Glomerular visceral epithelial cell (primary cell): ENCODE data around the gene ANKRD30B.
"Not testable (repeated sequence)": the region's sequence is repeated elsewhere in the genome, so short reads cannot be mapped to it uniquely, and the experiment has no call there.

Experiments
- DNase-seq: peaks from one replicate; pipeline ENCODE4 v3.0.0-alpha.2; 2016; ENCODE audit errors: extremely low spot score

ANKRD30B gene

DNA sequence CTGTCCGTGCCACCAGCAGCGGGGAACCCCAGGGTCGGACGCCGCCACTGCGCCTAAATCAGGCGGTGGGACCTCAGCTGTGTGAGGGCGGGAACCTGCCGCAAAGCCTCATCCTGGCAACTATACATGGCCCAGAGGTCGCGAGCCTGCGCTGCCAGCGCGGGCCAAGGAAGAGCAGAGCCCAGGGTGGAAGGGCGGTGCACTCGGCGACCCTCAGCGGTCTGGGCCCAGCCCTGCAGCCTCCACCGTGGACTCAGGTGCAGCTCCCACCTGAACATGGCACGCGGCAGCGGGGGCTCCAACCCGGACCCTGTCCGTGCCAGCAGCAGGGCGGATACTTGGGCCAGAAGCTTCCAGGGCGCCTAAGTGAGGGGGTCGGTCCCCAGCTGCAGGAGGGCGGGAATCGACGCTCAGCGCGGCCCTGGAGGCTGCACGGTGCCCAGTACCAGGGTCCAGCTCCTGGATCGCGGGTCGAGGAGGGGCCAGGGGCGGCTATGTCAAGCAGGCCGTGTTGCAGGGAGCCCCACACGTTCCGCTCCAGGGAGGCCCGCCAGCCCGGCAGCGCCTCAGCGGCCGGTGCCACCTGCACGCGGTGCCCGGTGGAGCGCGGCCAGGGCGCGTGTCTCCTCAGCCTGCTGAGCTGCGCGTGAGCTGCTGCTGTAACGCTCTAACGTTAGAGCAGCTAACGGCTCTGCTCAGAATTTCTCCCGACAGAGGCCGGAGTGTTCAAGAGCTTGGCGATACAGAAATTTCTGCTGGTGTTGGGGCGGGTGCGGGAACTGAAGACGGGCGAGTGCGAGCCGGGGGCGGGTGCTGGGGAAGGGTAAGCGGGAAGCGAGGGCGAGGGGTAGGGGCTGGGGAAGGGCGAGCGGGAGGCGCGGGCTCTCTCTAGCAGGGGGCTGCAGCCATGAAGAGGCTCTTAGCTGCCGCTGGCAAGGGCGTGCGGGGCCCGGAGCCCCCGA lies at the start of gene ANKRD30B:
ANKRD30B (plus strand) TSS at position 660 of the 962 bp plus-strand sequence; CDS start at position 908, 248 bp downstream.
- DNase-seq: peak; percentile 28

GRCh38 chr18:14701286-14702040 lies 46.5 kb upstream of the ANKRD30B start:
- DNase-seq: peak; percentile 65

DNA sequence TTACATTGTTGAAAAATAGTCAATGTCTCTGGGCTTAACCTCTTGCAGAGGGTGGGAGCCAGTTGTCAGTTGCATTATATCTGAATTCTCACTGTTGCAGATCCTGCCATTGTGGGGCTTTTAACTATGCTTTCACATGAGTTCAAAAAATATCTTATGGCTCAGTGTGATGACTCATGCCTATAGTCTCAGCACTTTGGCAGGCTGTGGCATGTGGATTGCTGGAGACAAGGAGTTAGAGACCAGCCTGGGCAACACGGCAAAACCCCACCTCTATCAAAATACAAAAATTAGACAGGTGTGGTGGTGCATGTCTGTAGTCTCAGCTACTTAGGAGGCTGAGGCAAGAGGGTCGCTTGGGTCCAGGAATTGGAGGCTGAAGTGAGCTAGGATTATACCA lies 38.2 kb upstream of the ANKRD30B start:
- DNase-seq: peak; percentile 35

- not testable (repeated sequence) for DNase-seq
These were observed 26.4 kb upstream of the ANKRD30B start for GRCh38 chr18:14721569-14721968.

GRCh38 chr18:14739056-14739455 lies 8.9 kb upstream of the ANKRD30B start:
- peak; percentile 15 for DNase-seq

DNA sequence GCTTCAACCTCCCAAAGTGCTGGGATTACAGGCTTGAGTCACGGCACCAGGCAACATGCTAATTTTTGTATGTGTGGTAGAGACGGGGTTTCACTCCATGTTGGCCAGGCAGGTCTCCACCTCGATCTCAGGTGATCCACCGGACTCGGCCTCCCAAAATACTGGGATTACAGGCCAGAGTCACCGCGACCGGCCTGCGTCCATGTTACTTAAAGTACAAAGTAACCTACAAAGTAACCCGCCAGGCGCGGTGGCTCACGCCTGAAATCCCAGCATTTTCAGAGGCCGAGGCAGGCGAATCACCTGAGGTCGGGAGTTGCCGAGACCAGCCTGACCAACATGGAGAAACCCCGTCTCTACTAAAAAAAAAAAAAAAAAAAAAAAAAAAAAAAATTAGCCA lies 1.1 kb upstream of the ANKRD30B start:
- no peak for DNase-seq

- DNase-seq: no peak
These were observed 524 bp downstream of the ANKRD30B start for GRCh38 chr18:14748496-14748895.

GRCh38 chr18:14763566-14763965 lies 15.6 kb downstream of the ANKRD30B start:
- DNase-seq: not testable (repeated sequence)

DNA sequence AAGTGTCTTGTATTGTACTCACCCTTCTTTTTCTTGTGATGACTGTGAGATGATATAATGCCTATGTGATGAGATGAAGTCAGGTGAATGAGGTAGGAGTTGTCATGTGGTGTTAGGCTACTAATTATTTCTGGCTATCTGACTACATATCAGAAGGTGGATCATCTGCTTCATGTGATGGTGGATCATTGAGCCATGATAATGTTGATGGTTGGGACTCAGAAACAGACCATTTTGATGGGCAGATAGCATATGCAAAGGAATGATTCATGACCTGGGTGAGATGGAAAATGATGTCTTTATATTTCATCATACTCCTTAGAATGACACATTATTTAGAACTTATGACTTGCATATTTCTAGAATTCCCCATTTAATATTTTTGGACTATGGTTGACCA lies 19.5 kb downstream of the ANKRD30B start:
- DNase-seq: peak; percentile 22

- DNase-seq: peak; percentile 14
These were observed 20.3 kb downstream of the ANKRD30B start for GRCh38 chr18:14768241-14768640.

GRCh38 chr18:14769381-14769780 lies 21.4 kb downstream of the ANKRD30B start:
- DNase-seq: no peak

DNA sequence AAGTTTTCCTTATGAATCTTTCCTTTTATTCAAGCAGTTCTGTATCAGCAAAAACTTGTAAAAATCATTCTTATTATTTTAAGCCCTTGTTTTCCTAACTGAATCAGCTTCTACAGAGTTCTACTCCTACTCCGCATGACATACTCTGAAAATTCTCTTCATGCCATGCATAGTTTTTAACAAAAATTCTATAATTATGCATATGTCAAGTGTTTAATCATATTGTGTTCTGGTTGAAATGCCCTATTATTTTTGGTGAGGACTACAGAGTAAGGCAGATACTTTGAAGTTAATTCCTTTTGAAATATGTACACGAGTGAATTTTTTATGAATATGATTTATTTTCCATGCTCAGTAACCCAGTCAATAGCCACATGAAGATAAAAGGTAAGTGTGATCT lies 28.8 kb downstream of the ANKRD30B start:
- DNase-seq: no peak

- no peak for DNase-seq
These were observed 33.7 kb downstream of the ANKRD30B start for GRCh38 chr18:14781671-14782070.

DNA sequence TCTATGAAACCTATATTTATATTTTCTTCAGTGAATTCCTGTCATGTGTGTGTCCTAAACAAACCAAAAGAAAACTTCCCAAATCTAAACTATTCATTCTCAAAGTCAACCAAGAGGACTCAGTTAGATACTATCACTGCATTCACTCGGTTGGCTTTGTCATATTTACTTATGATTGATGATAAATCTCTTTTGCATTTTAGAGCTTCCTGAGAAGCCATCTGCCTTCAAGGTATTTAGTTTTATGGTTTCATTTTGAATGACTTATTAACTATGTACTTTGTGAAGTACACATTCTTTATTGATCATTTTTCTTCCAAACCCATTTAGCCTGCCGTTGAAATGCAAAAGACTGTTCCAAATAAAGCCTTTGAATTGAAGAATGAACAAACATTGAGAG lies 36.2 kb downstream of the ANKRD30B start:
- no peak for DNase-seq

DNA sequence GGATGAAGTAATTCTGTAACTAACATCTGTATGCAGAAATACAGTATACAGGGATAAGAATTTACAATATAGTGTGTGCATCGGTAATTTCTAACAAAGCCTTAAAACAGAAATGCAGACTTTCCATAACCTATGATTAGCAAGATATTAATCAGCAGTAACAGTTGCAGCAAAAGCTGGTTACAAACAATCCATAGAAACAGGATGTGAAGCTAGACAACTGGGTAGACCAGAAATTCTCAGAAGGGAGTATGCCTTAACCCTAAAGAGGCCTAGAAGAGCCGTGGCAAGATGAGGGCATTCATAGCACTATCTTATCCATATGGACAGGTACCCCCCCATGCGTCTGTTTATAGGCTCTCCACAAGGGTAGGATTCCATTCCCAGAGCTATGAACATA lies 48.9 kb downstream of the ANKRD30B start:
- not testable (repeated sequence) for DNase-seq

- not testable (repeated sequence) for DNase-seq
These were observed 50.2 kb downstream of the ANKRD30B start for GRCh38 chr18:14797969-14798764.

- DNase-seq: not testable (repeated sequence)
These were observed 63.1 kb downstream of the ANKRD30B start for GRCh38 chr18:14811081-14811480.

DNA sequence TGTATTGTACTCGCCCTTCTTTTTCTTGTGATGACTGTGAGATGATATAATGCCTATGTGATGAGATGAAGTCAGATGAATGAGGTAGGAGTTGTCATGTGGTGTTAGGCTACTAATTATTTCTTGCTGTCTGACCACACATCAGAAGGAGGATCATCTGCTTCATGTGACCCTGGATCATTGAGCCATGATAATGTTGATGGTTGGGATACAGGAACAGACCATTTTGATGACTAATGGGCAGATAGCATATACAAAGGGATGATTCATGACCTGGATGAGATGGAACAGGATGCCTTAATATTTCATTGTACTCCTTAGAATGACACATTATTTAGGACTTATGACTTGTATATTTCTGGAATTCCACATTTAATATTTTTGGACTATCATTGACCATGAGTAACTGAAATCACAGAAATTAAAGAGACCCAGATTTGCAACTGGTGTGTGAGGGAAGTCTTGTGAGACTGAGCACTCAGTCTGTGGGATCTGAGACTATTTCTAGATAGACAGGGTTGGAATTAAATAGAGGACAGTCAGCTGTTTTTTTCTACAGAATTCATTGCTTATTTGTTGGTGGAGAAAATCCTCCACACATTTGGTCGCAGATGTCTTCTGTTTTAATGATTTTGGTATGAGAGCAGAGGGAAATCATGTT lies 79.1 kb downstream of the ANKRD30B start:
- DNase-seq: peak; percentile 92

DNA sequence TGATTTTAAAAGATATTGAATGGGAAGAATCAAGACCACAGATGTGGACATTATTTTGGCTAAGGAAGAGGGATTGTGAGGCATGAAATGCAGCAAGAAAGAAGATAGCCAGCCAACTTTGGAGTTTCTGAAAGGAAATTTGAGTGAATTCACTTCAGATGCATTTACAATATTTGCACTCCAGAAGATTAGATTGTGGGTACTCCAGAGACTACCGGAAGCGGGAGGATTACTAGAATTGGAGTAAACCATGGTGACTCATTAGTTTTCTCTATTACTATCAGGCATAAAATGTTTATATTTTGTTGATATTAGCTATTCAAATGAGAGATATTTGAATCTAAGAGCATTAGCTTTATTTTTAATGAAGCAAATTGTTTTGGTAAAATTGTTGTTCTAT lies 93.6 kb downstream of the ANKRD30B start:
- DNase-seq: not testable (repeated sequence)

DNA sequence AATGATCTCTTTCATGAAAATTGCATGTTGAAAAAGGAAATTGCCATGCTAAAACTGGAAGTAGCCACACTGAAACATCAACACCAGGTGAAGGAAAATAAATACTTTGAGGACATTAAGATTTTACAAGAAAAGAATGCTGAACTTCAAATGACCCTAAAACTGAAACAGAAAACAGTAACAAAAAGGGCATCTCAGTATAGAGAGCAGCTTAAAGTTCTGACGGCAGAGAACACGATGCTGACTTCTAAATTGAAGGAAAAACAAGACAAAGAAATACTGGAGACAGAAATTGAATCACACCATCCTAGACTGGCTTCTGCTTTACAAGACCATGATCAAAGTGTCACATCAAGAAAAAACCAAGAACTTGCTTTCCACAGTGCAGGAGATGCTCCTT lies 103.6 kb downstream of the ANKRD30B start:
- DNase-seq: not testable (repeated sequence)

GRCh38 chr18:14855634-14856033 lies 107.7 kb downstream of the ANKRD30B start:
- not testable (repeated sequence) for DNase-seq
